OCI-LY7 (cell line): ENCODE measurements around the gene OLFM2. TPM values are rescaled to one million over a fixed set of nuclear protein-coding genes. Genes with fewer than 3 reads are reported as not detected.
A peak's percentile ranks its signal among the peaks of the same experiment; 100 is the strongest.

Source experiments
- BruUV-seq: library from RNA; stranded (reverse); fragments of 400-500 nt; replicated peaks from 2 replicates; lab custom pipeline; 2021; lab: Mats Ljungman, UMichigan
- CTCF ChIA-PET: fragments of 300-600 bp; sonication (Branson Sonifier 250); formaldehyde crosslinking; loops from one replicate; lab custom pipeline; 2022; ENCODE audit warnings: antibody characterized with exemption; ENCODE audit not compliant: unreplicated experiment; lab: Charles Lee
- POLR2A ChIA-PET: fragments of 300-600 bp; sonication (Branson Sonifier 250); formaldehyde crosslinking; loops from one replicate; lab custom pipeline; 2022; ENCODE audit warnings: antibody characterized with exemption; lab: Charles Lee
- DNase-seq: peaks from one replicate; pipeline ENCODE4 v3.0.0-alpha.2; 2015; ENCODE audit warnings: low spot score
- H2AFZ ChIP-seq: fragments of 200-600 bp; sonication (generic), shearing (Covaris generic); 2 replicates; pipeline ENCODE4 v1.6.1; 2014; ENCODE audit warnings: mild to moderate bottlenecking, antibody characterized with exemption, low read length, moderate library complexity
- H3K27ac ChIP-seq: fragments of 200-600 bp; sonication (generic); 2 replicates; pipeline ENCODE4 v1.5.1; 2014; ENCODE audit warnings: mixed run types, low read depth, mild to moderate bottlenecking, moderate library complexity, low read length, inconsistent platforms; ENCODE audit not compliant: poor library complexity, severe bottlenecking
- H3K36me3 ChIP-seq: fragments of 200-600 bp; sonication (generic); 2 replicates; pipeline ENCODE4 v1.6.1; 2014; ENCODE audit warnings: mild to moderate bottlenecking, antibody characterized with exemption, low read length, moderate library complexity, mixed read lengths; ENCODE audit not compliant: insufficient read depth
- H3K4me1 ChIP-seq: fragments of 200-600 bp; sonication (generic); 2 replicates; pipeline ENCODE4 v1.5.1; 2014; ENCODE audit warnings: mild to moderate bottlenecking, low read length; ENCODE audit not compliant: insufficient read depth, poor library complexity, severe bottlenecking
- H3K4me2 ChIP-seq: fragments of 200-600 bp; sonication (generic); 2 replicates; pipeline ENCODE4 v1.6.1; 2014; ENCODE audit warnings: mild to moderate bottlenecking, low read length
- H3K4me3 ChIP-seq: fragments of 200-600 bp; sonication (generic); 2 replicates; pipeline ENCODE4 v1.5.1; 2014; ENCODE audit warnings: mild to moderate bottlenecking, low read depth, low read length; ENCODE audit not compliant: poor library complexity, severe bottlenecking
- H3K79me2 ChIP-seq: fragments of 200-600 bp; sonication (generic); 2 replicates; pipeline ENCODE4 v1.6.1; 2016; ENCODE audit warnings: low read depth, mild to moderate bottlenecking, low read length, moderate library complexity, mixed read lengths; ENCODE audit not compliant: insufficient read depth
- H3K9me2 ChIP-seq: fragments of 200-600 bp; sonication (generic); 2 replicates; pipeline ENCODE4 v1.6.1; 2016; ENCODE audit warnings: mild to moderate bottlenecking, low read length, mixed read lengths; ENCODE audit not compliant: insufficient read depth
- H3K9me3 ChIP-seq: fragments of 200-600 bp; sonication (generic); 2 replicates; pipeline ENCODE4 v1.6.1; 2014; ENCODE audit warnings: mild to moderate bottlenecking, mixed run types, low read length, mixed read lengths
- H4K20me1 ChIP-seq: fragments of 200-600 bp; sonication (generic); 2 replicates; pipeline ENCODE4 v1.6.1; 2014; ENCODE audit warnings: mild to moderate bottlenecking, antibody characterized with exemption, low read length, moderate library complexity, mixed read lengths; ENCODE audit not compliant: insufficient read depth
- EZH2phosphoT487 ChIP-seq: fragments of 200-600 bp; sonication (generic); IDR thresholded peaks from 2 replicates; pipeline ENCODE4 v1.6.1; 2018; ENCODE audit warnings: low read depth, borderline replicate concordance, mild to moderate bottlenecking, mixed run types, antibody characterized with exemption, low read length, moderate library complexity, mixed read lengths
- intact Hi-C: fragments of 100-400 bp; cut with micrococcal nuclease; formaldehyde crosslinking; loops from one replicate; pipeline ENCODE4 v1.10.0; 2022; ENCODE audit not compliant: unreplicated experiment
- total RNA-seq, 2 experiments: library from RNA; depleted of rRNA in 1 of 2; stranded (reverse); fragments of >200 nt in 1 of 2; shearing (Covaris generic) in 1 of 2; gene quantifications; 2 replicates each; pipeline ENCODE4 v1.2.3, GENCODE V29; 2014 to 2022
- TF ChIP-seq, protein P1 (sequence below): fragments of 200-600 bp; sonication (generic); conservative IDR thresholded peaks from 2 replicates; pipeline ENCODE4 v1.5.1; 2014; ENCODE audit warnings: mild to moderate bottlenecking, antibody characterized with exemption, low read length, moderate library complexity, mixed read lengths

Gene OLFM2
- total RNA-seq, 2 experiments from 2014 or later: not detected

- H3K27ac ChIP-seq: no peak overlapping the region
- DNase-seq: no peak
- TF ChIP-seq, protein P1, sequence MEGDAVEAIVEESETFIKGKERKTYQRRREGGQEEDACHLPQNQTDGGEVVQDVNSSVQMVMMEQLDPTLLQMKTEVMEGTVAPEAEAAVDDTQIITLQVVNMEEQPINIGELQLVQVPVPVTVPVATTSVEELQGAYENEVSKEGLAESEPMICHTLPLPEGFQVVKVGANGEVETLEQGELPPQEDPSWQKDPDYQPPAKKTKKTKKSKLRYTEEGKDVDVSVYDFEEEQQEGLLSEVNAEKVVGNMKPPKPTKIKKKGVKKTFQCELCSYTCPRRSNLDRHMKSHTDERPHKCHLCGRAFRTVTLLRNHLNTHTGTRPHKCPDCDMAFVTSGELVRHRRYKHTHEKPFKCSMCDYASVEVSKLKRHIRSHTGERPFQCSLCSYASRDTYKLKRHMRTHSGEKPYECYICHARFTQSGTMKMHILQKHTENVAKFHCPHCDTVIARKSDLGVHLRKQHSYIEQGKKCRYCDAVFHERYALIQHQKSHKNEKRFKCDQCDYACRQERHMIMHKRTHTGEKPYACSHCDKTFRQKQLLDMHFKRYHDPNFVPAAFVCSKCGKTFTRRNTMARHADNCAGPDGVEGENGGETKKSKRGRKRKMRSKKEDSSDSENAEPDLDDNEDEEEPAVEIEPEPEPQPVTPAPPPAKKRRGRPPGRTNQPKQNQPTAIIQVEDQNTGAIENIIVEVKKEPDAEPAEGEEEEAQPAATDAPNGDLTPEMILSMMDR: no peak
- TF ChIP-seq EZH2phosphoT487: no peak
- no peaks in the 10 kb centered on the region for H3K36me3 ChIP-seq
- BruUV-seq: no TSS peak
- H2AFZ ChIP-seq: peak overlapping the region; percentile 93; the same call in 1 of the 2 replicates
- no peaks in the 10 kb centered on the region for H4K20me1 ChIP-seq
- CTCF ChIA-PET: no interaction called here
- no peaks in the 10 kb centered on the region for H3K9me3 ChIP-seq
- no peak overlapping the region for H3K4me3 ChIP-seq
- H3K9me2 ChIP-seq: no peaks in the 10 kb centered on the region
- no peak overlapping the region for H3K4me2 ChIP-seq
- peaks cover 17% of the 10 kb centered on the region for H3K4me1 ChIP-seq
- H3K79me2 ChIP-seq: no peaks in the 10 kb centered on the region
- POLR2A ChIA-PET: interaction anchor here (0.7 kb wide), 1 partner anchor 49 kb away, joined by 3 read pairs; no protein-coding TSS in a partner anchor
- intact Hi-C loops: no loop called here
Measured at GRCh38 chr19:9916719-9917118, 19.6 kb downstream of the OLFM2 start.

GRCh38 chr19:9914315-9915207 lies 21.8 kb downstream of the OLFM2 start:
- Histone ChIP-seq H3K9me2 (no peaks in the 10 kb centered on the region), H3K4me3 (peak overlapping the region; percentile 65), H2AFZ (peak overlapping the region; percentile 93), H3K4me1 (peaks cover 17% of the 10 kb centered on the region), H3K9me3 (no peaks in the 10 kb centered on the region), H3K36me3 (no peaks in the 10 kb centered on the region), H3K27ac (no peak overlapping the region), H4K20me1 (no peaks in the 10 kb centered on the region), H3K79me2 (no peaks in the 10 kb centered on the region), H3K4me2 (peak overlapping the region; percentile 80)
- TF ChIP-seq, protein P1: peak; percentile 79
- no peak for TF ChIP-seq EZH2phosphoT487
- intact Hi-C loops: no loop called here
- ChIA-PET CTCF (no interaction called here), POLR2A (no interaction called here)
- no TSS peak for BruUV-seq
- DNase-seq: peak; percentile 76

- H3K9me2 ChIP-seq: no peaks in the 10 kb centered on the region
- no peaks in the 10 kb centered on the region for H3K36me3 ChIP-seq
- no TSS peak for BruUV-seq
- H3K27ac ChIP-seq: no peak overlapping the region
- no peak overlapping the region for H3K4me3 ChIP-seq
- intact Hi-C loops: no loop called here
- no peak for DNase-seq
- TF ChIP-seq, protein P1: no peak
- no peak for TF ChIP-seq EZH2phosphoT487
- POLR2A ChIA-PET: no interaction called here
- CTCF ChIA-PET: no interaction called here
- H2AFZ ChIP-seq: peak overlapping the region; percentile 93; the same call in 1 of the 2 replicates
- no peaks in the 10 kb centered on the region for H3K79me2 ChIP-seq
- peak overlapping the region; percentile 80 for H3K4me2 ChIP-seq
- no peaks in the 10 kb centered on the region for H4K20me1 ChIP-seq
- peaks cover 17% of the 10 kb centered on the region for H3K4me1 ChIP-seq
- H3K9me3 ChIP-seq: no peaks in the 10 kb centered on the region
Measured at GRCh38 chr19:9914001-9914314, 22.4 kb downstream of the OLFM2 start.
